CD4-positive, alpha-beta T cell treated with Interleukin-4 for 1 hour (primary cell): Measurements from ENCODE around the gene ADAM23.

ENCODE experiments used
- DNase-seq, 2 donors: peaks; one replicate each; pipeline ENCODE4 v3.0.0-alpha.2; 2020 to 2022

Gene ADAM23

DNA sequence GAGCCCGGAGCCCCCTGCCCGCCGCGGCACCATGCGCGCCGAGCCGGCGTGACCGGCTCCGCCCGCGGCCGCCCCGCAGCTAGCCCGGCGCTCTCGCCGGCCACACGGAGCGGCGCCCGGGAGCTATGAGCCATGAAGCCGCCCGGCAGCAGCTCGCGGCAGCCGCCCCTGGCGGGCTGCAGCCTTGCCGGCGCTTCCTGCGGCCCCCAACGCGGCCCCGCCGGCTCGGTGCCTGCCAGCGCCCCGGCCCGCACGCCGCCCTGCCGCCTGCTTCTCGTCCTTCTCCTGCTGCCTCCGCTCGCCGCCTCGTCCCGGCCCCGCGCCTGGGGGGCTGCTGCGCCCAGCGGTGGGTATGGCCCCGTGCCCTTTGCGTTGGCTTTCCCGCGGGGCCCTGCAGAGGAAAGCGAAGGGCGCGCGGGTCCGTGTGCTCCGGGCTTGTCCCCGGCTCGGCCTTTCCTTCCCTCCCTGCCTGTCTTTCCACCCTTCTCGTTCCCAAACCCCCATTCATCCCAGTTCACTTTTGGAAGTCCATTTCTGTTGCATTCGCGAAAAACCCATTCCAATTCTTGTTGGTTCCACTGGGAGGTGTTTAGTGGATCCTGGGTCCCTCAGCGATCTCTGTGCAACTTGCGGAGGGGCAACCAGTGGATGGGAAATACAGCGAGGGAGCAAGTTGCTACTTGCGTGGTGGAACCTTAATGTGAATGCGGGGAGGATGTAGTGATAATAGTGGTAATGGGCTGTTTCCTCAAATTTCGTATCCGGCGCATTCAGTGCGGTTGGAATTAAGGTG lies 599 bp downstream of the ADAM23 start:
- DNase-seq: no peak

DNA sequence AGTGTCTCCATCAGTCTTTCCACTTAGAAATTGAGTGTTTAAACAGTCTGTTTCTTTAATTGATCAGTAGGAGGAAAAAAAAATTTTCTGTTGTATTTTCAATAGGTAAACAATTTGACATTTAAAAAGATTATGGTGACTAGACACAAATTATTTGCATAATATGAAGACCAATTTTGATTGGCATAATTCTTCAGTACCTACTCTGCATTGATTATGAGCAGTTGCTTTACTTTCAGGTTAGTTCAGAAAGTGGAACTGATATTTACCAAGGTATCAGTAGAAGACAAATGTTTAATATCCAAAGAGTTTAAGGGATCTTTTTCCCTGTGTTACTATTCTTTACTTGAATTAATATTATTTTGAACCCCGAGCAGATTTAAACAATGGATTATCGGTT lies 2.6 kb downstream of the ADAM23 start:
- DNase-seq: no peak

- no peak for DNase-seq
Observed at GRCh38 chr2:206452242-206452641, 8.9 kb downstream of the ADAM23 start.

DNA sequence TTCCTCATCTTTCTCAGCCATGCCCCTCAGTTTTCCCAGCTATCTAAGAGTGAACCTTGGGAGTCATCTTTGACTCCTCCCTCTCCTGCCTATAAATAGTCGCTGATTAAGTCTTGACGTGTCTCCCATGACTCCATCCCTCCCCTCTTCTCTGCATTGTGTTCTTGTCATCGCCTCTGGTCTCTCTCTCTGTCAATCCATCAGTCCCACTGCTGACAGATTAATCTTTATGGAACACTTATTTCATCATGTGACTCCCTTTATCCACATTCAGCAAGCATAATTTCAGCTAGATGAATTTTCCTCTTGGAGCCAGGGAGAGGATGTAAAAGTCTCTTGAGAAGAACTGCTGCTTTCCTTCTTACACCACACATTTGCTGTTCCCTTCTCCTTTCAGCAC lies 9.4 kb downstream of the ADAM23 start:
- DNase-seq: no peak

- DNase-seq: no peak
Observed at GRCh38 chr2:206456078-206456754, 12.9 kb downstream of the ADAM23 start.

DNA sequence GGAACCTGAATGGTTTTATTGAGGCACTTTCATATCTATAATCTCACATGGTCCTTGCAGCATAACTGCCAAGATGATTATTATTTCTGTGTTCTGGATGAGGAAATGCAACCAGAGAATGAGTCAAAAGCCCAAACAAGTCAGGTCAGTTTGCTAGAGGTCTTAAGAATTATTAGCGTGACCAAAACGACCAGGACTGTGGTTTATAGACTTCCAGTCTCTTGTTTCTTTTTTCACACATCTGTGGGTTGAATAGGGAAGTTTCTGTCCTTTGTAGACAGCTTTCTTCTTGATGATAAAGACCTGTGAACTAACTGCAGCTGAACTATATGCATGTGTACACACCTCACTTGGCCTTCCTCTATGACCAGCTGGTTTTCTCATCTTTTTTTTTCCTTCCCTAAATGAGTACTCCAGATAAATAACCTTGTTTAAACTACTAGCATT lies 13.9 kb downstream of the ADAM23 start:
- DNase-seq: no peak

GRCh38 chr2:206462240-206462854 lies 19.0 kb downstream of the ADAM23 start:
- DNase-seq: no peak

GRCh38 chr2:206463685-206464084 lies 20.4 kb downstream of the ADAM23 start:
- DNase-seq: no peak

- DNase-seq: no peak
Observed at GRCh38 chr2:206464597-206464996, 21.3 kb downstream of the ADAM23 start.

DNA sequence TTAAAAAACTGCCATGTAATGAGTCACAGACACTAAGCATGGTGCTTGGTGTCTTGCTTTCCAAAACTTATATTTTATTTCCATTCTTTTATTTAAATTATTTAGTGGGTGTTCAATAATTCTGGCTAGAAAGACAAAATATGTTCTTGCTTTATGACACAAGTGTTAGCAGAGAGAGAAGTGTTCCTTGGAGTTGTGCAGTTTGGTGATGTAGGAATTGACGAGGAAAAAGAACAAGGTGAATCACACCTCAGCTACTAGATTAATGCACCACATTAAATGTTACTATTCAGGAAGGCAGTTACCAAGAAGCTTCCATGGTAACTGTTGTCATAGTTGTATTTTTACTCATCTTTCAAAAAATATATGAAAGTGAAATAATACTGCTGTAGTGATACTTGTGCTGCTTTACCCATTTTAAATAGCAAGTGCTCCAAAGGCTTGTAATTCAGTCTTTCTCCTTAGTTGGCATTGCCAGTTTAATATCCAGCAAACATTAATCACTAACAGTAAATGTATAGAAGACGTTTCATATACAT lies 28.3 kb downstream of the ADAM23 start:
- no peak for DNase-seq

GRCh38 chr2:206472094-206472493 lies 28.8 kb downstream of the ADAM23 start:
- no peak for DNase-seq

DNA sequence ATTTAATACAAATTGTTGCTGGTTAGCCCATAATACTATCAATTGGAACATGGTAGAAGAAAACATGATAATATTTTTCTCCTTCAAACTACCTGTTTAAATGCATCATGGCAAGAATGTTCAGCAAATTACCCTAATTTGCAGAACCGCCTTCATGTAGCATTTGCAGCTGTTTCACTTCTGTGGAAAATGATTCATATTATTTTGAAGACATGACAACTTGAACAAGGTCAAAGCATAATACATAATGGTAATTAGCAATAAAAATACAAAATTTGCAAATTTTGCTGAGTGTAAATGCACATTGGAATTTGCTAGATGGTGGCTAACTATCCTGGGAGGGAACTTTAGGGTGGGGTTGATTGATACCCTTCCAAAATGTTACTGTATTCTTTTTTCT lies 30.8 kb downstream of the ADAM23 start:
- no peak for DNase-seq

DNA sequence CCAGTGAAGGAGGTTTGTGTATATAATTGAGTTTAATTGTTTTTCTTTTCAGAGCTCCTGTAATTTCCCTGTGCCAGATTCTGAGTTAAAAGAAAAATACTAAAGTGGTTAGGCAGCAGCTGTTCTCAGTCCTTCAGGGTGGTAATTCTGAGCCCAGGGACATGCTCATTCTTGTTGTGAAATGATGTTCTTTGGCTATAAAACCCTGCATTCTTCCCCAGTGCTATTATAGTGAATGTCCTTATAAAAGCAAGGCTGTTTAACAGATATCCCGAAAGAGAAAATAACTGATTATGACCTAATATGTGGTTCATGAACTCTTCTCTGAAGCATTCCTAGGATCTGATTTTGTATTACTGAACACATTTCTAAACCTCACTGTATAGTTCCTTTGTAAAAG lies 34.0 kb downstream of the ADAM23 start:
- DNase-seq: no peak

DNA sequence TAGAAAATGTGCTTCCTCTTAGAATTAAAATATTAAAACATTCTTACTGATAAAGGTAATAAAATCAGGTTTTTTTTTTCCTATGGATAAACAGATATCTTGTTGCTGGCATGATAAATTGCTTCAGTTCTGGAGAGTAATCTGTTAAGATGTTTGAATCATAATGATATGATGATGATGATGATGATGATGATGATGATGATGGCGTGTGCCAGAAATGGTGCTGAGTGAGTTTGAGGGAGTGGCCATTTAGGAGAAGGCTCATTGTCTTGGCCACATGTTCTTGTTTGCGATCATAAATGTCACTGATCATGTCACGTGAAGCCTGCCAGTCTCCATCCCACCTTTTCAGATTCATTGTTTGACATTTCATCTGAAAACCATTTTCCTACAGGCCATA lies 35.0 kb downstream of the ADAM23 start:
- no peak for DNase-seq

DNA sequence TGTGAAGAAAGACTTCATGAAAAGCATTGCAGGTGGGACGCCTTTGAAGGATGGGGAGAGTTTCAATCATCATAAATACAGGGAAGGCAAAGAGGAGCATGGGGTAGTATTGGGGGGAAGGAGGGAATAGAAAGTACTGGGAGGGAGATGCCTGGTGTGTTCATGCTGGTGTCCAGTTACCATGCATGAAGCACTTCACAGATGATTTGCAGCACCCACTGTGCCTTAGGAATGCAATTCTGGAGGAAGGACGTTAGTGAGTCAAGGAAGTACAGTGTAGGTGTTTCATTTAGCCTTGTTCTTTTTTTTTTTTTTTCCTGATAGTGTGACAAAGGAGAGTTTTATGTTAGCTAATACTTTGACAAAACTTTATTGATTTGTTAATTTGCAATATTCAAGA lies 36.8 kb downstream of the ADAM23 start:
- DNase-seq: no peak

- DNase-seq: no peak
Observed at GRCh38 chr2:206480620-206481019, 37.3 kb downstream of the ADAM23 start.

DNA sequence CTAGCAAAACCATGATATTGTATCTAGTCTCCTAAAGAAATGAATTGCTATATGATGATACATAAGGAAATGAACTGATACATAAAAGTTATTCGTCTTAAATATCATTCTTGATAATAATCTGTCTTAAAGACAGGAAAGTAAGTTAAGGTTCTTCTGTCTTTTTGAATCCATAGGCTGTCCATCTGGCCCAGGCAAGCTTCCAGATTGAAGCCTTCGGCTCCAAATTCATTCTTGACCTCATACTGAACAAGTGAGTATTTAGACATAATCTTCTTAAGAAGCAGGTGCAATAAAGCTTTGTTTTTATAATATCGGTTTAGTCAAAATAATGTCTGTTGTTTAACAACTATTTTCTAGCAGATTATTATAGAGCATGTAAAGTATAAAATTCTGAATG lies 37.7 kb downstream of the ADAM23 start:
- no peak for DNase-seq

- no peak for DNase-seq
Observed at GRCh38 chr2:206482123-206482522, 38.8 kb downstream of the ADAM23 start.

GRCh38 chr2:206482633-206483032 lies 39.3 kb downstream of the ADAM23 start:
- DNase-seq: no peak

- no peak for DNase-seq
Observed at GRCh38 chr2:206488053-206488452, 44.7 kb downstream of the ADAM23 start.

GRCh38 chr2:206488623-206489022 lies 45.3 kb downstream of the ADAM23 start:
- no peak for DNase-seq

DNA sequence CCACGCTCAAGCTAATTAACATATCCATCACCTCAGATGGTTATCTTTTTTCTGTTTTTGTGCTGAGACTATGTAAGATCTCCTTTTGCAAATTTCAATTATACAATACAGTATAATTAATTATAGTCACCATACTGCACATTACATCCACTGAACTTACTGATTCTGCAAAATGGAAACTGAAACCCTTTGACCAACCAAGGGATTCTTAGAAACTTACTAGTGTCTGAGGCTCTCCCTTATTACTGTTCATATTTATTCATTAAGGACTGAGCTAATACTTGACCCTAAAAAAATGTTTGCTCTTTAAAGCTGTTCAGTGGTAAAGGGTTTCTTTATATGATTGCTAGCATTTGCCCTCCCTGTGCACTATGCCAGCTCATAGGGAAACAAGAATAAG lies 50.7 kb downstream of the ADAM23 start:
- no peak for DNase-seq

GRCh38 chr2:206502729-206503128 lies 59.4 kb downstream of the ADAM23 start:
- DNase-seq: no peak

GRCh38 chr2:206511283-206511682 lies 68.0 kb downstream of the ADAM23 start:
- DNase-seq: no peak
